Endothelial cell (in vitro differentiated cells): ENCODE results near the gene OR52D1. TPM values are rescaled to one million over a fixed set of nuclear protein-coding genes. Genes with fewer than 3 reads are reported as not detected.

Source experiments
- DNase-seq: peaks from one replicate; pipeline ENCODE4 v3.0.0; 2021; ENCODE audit warnings: low spot score
- H3K27ac Mint-ChIP-seq: one replicate; pipeline ENCODE4 v1.8.0; 2021; ENCODE audit warnings: mixed read lengths, inconsistent platforms; ENCODE audit not compliant: unreplicated experiment
- H3K27me3 Mint-ChIP-seq: one replicate; pipeline ENCODE4 v1.8.0; 2021; ENCODE audit warnings: mild to moderate bottlenecking, moderate library complexity, mixed read lengths, inconsistent platforms; ENCODE audit not compliant: unreplicated experiment
- H3K36me3 Mint-ChIP-seq: one replicate; pipeline ENCODE4 v1.8.0; 2021; ENCODE audit warnings: mild to moderate bottlenecking, low read depth, mixed read lengths, inconsistent platforms; ENCODE audit not compliant: unreplicated experiment
- H3K4me1 Mint-ChIP-seq: one replicate; pipeline ENCODE4 v1.8.0; 2021; ENCODE audit warnings: mild to moderate bottlenecking, mixed read lengths, inconsistent platforms; ENCODE audit not compliant: unreplicated experiment
- H3K4me3 Mint-ChIP-seq: one replicate; pipeline ENCODE4 v1.8.0; 2021; ENCODE audit warnings: mild to moderate bottlenecking, mixed read lengths, inconsistent platforms; ENCODE audit not compliant: unreplicated experiment
- H3K9me3 Mint-ChIP-seq: one replicate; pipeline ENCODE4 v1.8.0; 2021; ENCODE audit warnings: mixed read lengths, inconsistent platforms; ENCODE audit not compliant: unreplicated experiment
- CTCF ChIP-seq: fragments of 200-600 bp; sonication (generic); IDR thresholded peaks from one replicate; pipeline ENCODE4 v1.5.0; 2021; ENCODE audit warnings: antibody characterized with exemption; ENCODE audit not compliant: unreplicated experiment
- total RNA-seq: library from RNA; stranded (reverse); fragmentation: NEBNext Ultra II Directional; extraction: Animal tissue kit (Norgen Biotek cat#: 25700); gene quantifications from one replicate; pipeline ENCODE4 v1.2.1, GENCODE V29; 2021; ENCODE audit not compliant: unreplicated experiment

OR52D1 gene
- total RNA-seq, 1 donor from 2014 or later: not detected

GRCh38 chr11:5534046-5534445 is 45.6 kb downstream of the OR52D1 start:
- H3K27ac Mint-ChIP-seq: no peak overlapping the region
- peaks cover 11% of the 10 kb centered on the region for H3K4me1 Mint-ChIP-seq
- DNase-seq: no peak
- H3K36me3 Mint-ChIP-seq: no peaks in the 10 kb centered on the region
- TF ChIP-seq CTCF: no peak
- H3K9me3 Mint-ChIP-seq: no peaks in the 10 kb centered on the region
- H3K4me3 Mint-ChIP-seq: no peak overlapping the region
- peaks cover 1% of the 10 kb centered on the region for H3K27me3 Mint-ChIP-seq

GRCh38 chr11:5536482-5536881 is 48.0 kb downstream of the OR52D1 start:
- Mint-ChIP-seq H3K4me3 (no peak overlapping the region), H3K27me3 (no peaks in the 10 kb centered on the region), H3K4me1 (peaks cover 2% of the 10 kb centered on the region), H3K27ac (no peak overlapping the region), H3K9me3 (no peaks in the 10 kb centered on the region), H3K36me3 (no peaks in the 10 kb centered on the region)
- TF ChIP-seq CTCF: no peak
- DNase-seq: no peak

Other genes starting within 250 kb of the OR52D1 start
- gene HBG1, start 238.8 kb upstream of the OR52D1 start, total RNA-seq: not detected
- gene HBG2, start 233.9 kb upstream of the OR52D1 start, total RNA-seq: 0.82 TPM
- not detected for gene HBE1, start 218.7 kb upstream of the OR52D1 start, total RNA-seq
- gene OR51B4, start 186.7 kb upstream of the OR52D1 start, total RNA-seq: 0.49 TPM
- gene OR51B2, start 164.4 kb upstream of the OR52D1 start, total RNA-seq: not detected
- gene OR51B5, start 145.2 kb upstream of the OR52D1 start, total RNA-seq: 0.82 TPM
- gene OR51B6, start 137.2 kb upstream of the OR52D1 start, total RNA-seq: not detected
- gene OR51M1, start 104.9 kb upstream of the OR52D1 start, total RNA-seq: not detected
- not detected for gene OR51Q1, start 66.6 kb upstream of the OR52D1 start, total RNA-seq
- 1.2 TPM for gene OR51I1, start 47.2 kb upstream of the OR52D1 start, total RNA-seq
- not detected for gene OR51I2, start 39.4 kb upstream of the OR52D1 start, total RNA-seq
- 1.1 TPM for gene UBQLN3, start 21.3 kb downstream of the OR52D1 start, total RNA-seq
- 4.4 TPM for gene UBQLNL, start 28.0 kb downstream of the OR52D1 start, total RNA-seq
- gene OR52H1, start 59.9 kb downstream of the OR52D1 start, total RNA-seq: 2.1 TPM
- not detected for gene OR52B6, start 92.2 kb downstream of the OR52D1 start, total RNA-seq
- 10.1 TPM for gene TRIM6, start 108.0 kb downstream of the OR52D1 start, total RNA-seq
- gene TRIM34, start 136.3 kb downstream of the OR52D1 start, total RNA-seq: 0.64 TPM
- 114 TPM for gene TRIM5, start 196.4 kb downstream of the OR52D1 start, total RNA-seq
- gene TRIM22, start 201.1 kb downstream of the OR52D1 start, total RNA-seq: 1.2 TPM
- gene OR56B1, start 247.8 kb downstream of the OR52D1 start, total RNA-seq: not detected